GM19193 (cell line): ENCODE measurements around the gene CYFIP2.

ENCODE experiments used
- POLR2A ChIP-seq: IDR thresholded peaks from 4 replicates; pipeline ENCODE4 v1.6.1; 2011; ENCODE audit not compliant: insufficient read depth, insufficient read length; ENCODE audit errors: extremely low read depth

The CYFIP2 gene

GRCh38 chr5:157265714-157266285 is at the start of gene CYFIP2:
CYFIP2 (plus strand) TSS chr5:157266123; CDS start chr5:157285362, 19,239 bp downstream.
- peak; percentile 71 for TF ChIP-seq POLR2A

DNA sequence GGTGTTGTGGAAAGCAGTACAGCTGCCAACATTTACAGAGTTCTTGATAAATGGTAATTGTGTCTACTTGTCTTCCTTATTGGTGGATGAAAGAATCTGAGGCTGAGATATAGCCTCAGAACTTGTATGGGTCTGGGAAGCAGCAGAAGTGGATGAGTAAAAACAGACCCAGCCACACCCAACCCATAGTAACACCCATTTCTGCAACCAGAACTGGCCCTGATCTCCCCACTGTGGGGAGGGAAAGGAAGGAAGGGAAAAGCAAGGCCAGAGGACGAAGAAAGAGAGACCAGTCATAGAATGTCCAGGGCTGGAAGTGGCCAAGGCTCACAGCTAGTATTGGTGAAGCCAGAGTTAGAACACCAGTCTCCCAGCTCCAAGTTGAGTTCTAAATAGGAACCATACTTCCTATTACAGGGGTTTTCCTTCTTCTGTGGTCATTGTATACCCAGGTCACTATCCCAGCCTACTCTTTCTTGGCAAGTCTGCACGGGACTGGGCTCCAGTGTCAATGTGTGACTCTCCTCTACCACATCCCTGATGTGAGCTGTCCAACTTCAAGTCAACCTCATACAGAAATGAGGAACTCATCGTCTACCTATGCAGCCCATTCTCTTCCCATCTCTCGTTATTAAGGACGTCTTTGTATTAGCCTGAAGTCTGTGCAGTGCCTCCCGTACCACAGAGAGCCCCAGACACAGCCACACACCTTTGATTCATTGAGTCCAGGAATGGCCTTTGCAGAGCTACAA is 49.4 kb upstream of the CYFIP2 start:
- TF ChIP-seq POLR2A, result no peak

DNA sequence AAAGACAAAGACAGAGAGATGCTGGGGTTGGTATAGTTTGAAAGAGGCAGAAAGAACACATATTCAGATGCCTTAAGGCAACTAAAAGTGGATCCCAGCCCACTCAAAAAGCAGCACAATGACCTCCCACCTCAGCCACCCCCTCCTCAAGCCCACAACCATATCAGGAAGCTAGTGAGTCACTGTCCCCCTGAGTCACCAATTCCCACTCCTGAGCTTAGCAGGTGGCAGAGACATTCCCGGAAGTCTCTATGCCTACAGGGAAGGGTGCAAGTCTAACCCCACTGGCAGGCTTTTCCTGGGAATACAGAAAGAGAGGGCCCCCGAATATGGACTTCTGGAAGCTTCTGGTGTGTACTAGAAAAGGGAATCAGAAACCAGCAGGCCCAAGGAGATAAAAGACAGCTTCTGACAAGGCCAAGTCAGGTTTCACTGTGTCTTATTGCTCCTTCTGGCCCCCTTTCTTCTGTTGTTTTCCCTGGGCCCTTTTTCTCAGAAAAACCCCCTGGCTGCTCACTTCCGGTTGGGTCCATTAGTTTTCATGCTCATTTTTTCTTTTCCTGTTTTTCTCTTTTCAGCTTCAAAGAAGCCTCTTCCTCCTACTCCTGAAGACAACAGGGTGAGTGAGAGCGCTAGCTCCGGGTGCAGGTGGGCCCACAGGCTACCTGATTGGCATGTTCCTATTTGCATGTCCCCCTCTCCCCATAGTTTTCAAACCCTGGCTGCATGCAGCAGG is 48.5 kb upstream of the CYFIP2 start:
- TF ChIP-seq POLR2A, result no peak

DNA sequence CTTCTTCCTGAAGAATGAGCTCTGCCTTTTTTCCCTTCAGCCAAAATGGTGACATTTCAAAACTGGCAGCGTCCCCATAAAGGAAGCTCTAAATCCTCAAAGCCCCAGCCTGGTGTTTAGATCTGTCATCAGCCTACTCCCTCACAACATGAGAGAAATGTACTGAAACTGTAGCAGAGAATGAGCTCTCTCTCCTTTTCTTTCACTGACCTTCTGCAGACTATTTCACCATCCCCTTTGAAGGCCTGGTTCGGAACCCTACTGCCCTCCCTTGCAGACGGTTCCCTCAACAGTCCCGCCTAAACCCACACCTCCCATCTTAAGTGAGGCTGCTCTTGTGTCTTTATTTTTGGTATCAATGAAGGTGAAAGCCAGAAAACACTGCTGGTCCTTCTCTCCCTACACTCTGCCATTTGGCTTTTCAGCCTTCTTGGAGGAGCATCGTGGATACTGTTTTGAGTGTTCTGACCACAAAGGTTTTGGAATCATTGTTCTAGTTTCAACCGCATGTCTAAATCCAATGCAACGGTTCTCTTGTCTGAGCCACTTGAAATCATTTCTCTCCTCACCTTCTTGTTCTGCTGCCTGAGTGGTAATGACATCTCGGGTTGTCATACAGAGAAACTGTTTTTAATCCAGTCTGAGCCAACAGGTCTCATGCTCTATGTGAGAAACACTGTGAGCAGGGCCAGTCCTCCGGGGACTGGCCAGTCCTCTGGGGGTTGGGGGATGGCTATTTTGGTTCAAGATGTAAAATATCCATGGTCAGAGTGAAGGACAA is 46.2 kb upstream of the CYFIP2 start:
- TF ChIP-seq POLR2A, result no peak

DNA sequence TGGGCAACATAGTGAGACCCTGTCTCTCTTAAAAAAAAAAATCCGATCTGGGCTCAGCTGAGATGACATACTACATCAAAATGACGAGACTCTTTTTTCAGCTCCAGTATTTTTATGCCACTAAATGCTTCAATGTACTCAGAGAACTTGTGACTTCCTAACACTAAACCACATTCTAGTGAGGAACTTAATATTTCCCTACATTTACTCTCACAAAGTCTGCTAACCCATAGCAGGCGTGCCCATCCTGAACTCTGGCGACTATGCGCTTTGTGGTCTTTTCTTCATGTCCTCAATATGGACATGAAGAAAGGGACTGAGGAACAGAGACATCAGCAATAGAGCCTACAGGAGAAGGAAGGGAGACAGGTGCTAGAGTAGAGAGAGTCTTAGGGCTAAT is 44.0 kb upstream of the CYFIP2 start:
- TF ChIP-seq POLR2A, result no peak

DNA sequence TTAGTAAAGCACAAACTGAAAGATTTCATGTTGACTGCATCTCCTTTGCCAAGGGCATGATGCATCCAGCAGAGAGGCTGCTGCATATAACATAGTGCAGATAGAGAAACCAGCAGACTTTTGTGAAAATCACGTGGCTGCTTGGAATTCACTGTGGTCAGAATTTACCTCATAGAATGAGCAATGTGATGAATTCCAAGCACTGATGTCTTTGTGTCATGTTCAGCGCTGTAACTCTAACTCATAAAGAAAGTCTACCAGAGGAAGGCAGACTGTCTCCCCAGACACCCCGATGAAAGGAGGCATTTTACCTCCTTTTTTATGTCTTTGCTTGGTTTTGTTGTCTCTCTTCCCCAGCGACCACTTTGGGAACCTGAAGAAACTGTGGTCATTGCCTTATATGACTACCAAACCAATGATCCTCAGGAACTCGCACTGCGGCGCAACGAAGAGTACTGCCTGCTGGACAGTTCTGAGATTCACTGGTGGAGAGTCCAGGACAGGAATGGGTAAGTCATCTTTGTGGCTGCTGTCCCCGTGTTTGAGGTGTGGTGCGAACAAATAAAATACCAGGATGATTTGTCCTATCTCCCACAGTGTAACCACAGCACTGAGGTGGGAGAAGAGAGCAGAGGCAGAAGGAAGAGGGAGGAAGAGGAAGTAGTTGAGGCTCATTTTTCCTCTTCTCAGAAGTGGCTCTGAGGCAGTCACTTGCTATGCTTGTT is 43.3 kb upstream of the CYFIP2 start:
- no peak for TF ChIP-seq POLR2A

- no peak for TF ChIP-seq POLR2A
Measured at GRCh38 chr5:157225469-157226422, 40.2 kb upstream of the CYFIP2 start.

- no peak for TF ChIP-seq POLR2A
Measured at GRCh38 chr5:157230610-157231009, 35.3 kb upstream of the CYFIP2 start.

DNA sequence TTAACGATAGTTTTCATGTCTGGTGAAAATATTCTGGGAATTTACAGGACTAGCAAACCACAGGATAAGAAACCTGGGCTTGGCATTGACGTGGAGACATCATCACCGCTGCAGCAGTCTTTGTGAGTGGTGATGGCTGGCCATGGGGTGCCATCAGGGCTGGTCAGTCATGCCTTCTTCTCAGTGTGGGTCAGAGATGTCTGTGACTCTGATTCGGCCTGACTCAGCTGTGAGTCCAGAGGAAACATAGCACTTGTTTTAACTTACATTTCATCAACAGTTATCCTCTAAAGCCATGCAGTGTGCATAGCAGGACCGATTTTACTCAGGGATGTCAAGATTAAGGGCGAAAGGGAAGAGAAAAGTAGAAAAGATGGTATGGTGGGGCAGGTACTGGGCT is 33.2 kb upstream of the CYFIP2 start:
- TF ChIP-seq POLR2A, result no peak

- TF ChIP-seq POLR2A, result no peak
Measured at GRCh38 chr5:157233515-157233914, 32.4 kb upstream of the CYFIP2 start.

GRCh38 chr5:157236423-157236822 is 29.5 kb upstream of the CYFIP2 start:
- TF ChIP-seq POLR2A, result no peak

DNA sequence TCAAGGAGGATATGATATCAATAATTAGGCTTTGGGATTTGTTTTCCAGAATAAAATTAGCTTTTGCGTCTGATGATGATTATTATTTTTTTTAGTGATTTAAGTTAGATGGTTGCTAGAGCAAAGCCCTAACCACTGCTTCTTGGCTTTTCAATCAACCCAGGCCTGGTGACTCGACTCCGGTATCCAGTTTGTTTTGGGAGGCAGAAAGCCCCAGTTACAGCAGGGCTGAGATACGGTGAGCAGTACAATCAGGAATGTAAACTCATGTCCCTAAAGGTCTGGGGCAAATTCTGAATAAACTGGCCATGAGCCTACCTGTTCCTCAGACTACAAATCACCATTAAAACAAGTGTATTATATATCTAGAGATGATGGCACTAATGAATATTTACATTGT is 24.4 kb upstream of the CYFIP2 start:
- TF ChIP-seq POLR2A, result no peak

DNA sequence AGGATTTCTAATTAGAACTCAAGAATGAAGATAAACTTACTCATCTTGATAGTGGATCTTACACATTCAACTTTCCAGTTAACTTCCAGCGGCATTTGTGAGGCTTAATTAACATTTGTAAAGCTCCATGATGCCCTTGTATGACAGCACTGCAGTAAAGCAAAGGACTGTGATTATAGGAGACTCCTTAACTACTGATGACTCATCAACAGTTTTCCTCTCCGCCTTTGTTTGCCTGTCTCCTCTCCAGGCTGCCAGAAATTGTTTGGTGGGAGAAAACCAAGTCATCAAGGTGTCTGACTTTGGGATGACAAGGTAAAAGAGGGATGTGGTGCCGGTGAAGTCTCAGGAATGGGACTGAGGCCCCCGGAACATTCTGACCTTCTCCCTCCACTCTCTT is 20.4 kb upstream of the CYFIP2 start:
- TF ChIP-seq POLR2A, result no peak
